ENCODE data around the gene C13orf46.

- TF ChIP-seq YY1 (IDR thresholded peaks at IDR 0.05; ENCODE audit: insufficient read depth, insufficient read length) (no peak), ZNF274 (IDR thresholded peaks at IDR 0.05; ENCODE audit: low read depth, low read length) (no peak), SUZ12 (IDR thresholded peaks at IDR 0.05; ENCODE audit: extremely low read depth, insufficient read depth, insufficient read length) (no peak)
These were observed 19.6 kb downstream of the C13orf46 start for GRCh38 chr13:113954046-113954835.
